ENCODE measurements around the gene JAK2. TPM values are rescaled to one million over a fixed set of nuclear protein-coding genes. Genes with fewer than 3 reads are reported as not detected.
A peak's percentile ranks its signal among the peaks of the same experiment; 100 is the strongest.

The JAK2 gene
- total and polyA plus RNA-seq, 10 of the 15 experiments (the other 5 are each of a cell fraction or from before 2014, with no cell fraction given): 4.1 to 22.9 (median 13.7) TPM

DNA sequence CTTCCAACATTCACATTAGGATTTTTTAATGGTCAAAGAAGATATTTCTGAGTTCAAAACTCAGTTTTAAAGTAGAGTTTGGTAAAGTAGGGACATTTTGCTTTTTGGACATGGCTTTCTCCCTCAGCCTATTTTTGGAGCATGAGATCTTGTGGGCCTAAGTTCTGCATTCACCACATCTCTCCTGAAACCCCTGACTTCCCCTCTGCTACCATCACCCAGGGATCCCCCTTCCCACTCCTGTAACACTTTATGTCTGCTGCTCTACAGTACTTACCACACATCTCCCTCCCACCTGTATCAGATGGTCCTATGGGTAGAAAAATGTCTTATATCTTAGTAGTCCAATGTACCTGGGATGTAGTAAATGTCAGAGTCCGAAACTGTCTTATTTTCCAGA, 48.2 kb upstream of the JAK2 start (continued):
- TF ChIP-seq HCFC1 (IDR thresholded peaks at IDR 0.05; ENCODE audit: low read length) (no peak), ZNF384 (IDR thresholded peaks at IDR 0.05; ENCODE audit: borderline replicate concordance, low read depth, low read length) (no peak), NFIC (IDR thresholded peaks at IDR 0.05; ENCODE audit: low read depth, low read length) (peak; percentile 63; the same call in 1 of the 2 replicates), YY1 (IDR thresholded peaks at IDR 0.05; ENCODE audit: low read depth, low read length) (peak; percentile 53), BCL3 (IDR thresholded peaks at IDR 0.05; ENCODE audit: borderline replicate concordance, insufficient read depth, low read depth, low read length, poor library complexity, severe bottlenecking) (peak; percentile 55), RUNX3 (IDR thresholded peaks at IDR 0.05; ENCODE audit: low read length) (peak; percentile 90), KDM1A (IDR thresholded peaks at IDR 0.05; ENCODE audit: borderline replicate concordance) (no peak), FOXM1 (IDR thresholded peaks at IDR 0.05; ENCODE audit: low read depth, low read length) (peak; percentile 59; the same call in 1 of the 2 replicates), BHLHE40 (IDR thresholded peaks at IDR 0.05; ENCODE audit: borderline replicate concordance in 1 of 2, low read depth in 2 of 2, low read length in 1 of 2) (peak; percentile 28 to 54; a peak in 2 of 4 replicates)

DNA sequence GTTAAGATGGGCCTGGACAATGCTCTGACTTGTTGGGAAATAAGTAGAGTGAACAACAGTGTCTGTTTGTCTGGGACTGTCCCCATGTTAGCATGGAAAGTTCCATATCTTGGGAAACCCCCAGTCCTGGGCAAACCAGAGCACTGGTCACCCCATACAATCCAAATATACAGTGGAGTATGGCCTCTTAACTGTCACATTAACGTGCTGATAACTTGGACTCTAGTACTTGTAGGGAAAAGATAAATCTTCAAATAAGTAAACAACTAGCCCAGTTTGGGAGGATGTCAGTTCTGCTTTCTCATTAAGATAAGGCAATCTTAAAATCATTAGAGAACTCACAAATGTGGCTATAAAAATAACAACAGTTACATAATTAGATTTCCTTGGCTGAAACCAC, 47.6 kb upstream of the JAK2 start:
- 0% methylated on average over 1 of the region's 1 CpG for WGBS (ENCODE audit: insufficient coverage, insufficient replicate concordance, low lambda C conversion rate, missing lambda C conversion rate)
- ChIA-PET POLR2A (interaction anchor here (1.2 to 2.4 kb wide), 3 partner anchors 9 to 46 kb away, joined by 5 to 10 read pairs (median 6); no protein-coding TSS in a partner anchor), RAD21 (ENCODE audit: unreplicated experiment) (interaction anchor here (0.6 to 6.3 kb wide), 7 partner anchors 10 to 49 kb away, joined by 3 to 43 read pairs (median 5); partner anchors contain the start of gene JAK2), SMC1A (ENCODE audit: uncharacterized antibody, unreplicated experiment) (interaction anchor here (0.8 to 6.9 kb wide), 17 partner anchors 9 to 174 kb away, joined by 3 to 66 read pairs (median 4); partner anchors contain the start of gene JAK2), CTCF (interaction anchor here (1.2 to 3.3 kb wide), 8 partner anchors 13 to 652 kb away, joined by 3 to 22 read pairs (median 6); no protein-coding TSS in a partner anchor)
- TF ChIP-seq IKZF1 (conservative IDR thresholded peaks at IDR 0.05) (peak; percentile 21; the same call in 1 of the 2 replicates), CBX5 (IDR thresholded peaks at IDR 0.05; ENCODE audit: low read depth) (no peak)
- TF ChIP-seq, protein P1, sequence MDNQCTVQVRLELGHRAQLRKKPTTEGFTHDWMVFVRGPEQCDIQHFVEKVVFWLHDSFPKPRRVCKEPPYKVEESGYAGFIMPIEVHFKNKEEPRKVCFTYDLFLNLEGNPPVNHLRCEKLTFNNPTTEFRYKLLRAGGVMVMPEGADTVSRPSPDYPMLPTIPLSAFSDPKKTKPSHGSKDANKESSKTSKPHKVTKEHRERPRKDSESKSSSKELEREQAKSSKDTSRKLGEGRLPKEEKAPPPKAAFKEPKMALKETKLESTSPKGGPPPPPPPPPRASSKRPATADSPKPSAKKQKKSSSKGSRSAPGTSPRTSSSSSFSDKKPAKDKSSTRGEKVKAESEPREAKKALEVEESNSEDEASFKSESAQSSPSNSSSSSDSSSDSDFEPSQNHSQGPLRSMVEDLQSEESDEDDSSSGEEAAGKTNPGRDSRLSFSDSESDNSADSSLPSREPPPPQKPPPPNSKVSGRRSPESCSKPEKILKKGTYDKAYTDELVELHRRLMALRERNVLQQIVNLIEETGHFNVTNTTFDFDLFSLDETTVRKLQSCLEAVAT (IDR thresholded peaks at IDR 0.05): no peak
- Histone ChIP-seq H3K4me2 (ENCODE audit: control insufficient read depth, insufficient read depth) (peak overlapping the region; percentile 46), H3K4me3 (no peak overlapping the region), H3K27me3 (replicated peaks in 1 of 2; ENCODE audit: control insufficient read depth in 2 of 2, insufficient read depth in 2 of 2, low read length in 1 of 2) (no peaks in the 10 kb centered on the region), H4K20me1 (ENCODE audit: control insufficient read depth, insufficient read depth) (no peaks in the 10 kb centered on the region), H3K9me3 (replicated peaks; ENCODE audit: control insufficient read depth, insufficient read depth, low read length) (no peaks in the 10 kb centered on the region; the same call in 2 of the 3 replicates), H3K27ac (ENCODE audit: control insufficient read depth, insufficient read depth) (peak overlapping the region; percentile 83), H3K9ac (ENCODE audit: control insufficient read depth, insufficient read depth, low read length) (no peak overlapping the region), H3K4me1 (ENCODE audit: control insufficient read depth, insufficient read depth, low read length) (peaks cover 40% of the 10 kb centered on the region), H3K36me3 (ENCODE audit: control insufficient read depth in 2 of 2, insufficient read depth in 2 of 2, low read length in 1 of 2) (no peaks in the 10 kb centered on the region), H2AFZ (ENCODE audit: control insufficient read depth, low read depth, low read length) (peak overlapping the region; percentile 20; the same call in 1 of the 2 replicates), H3K79me2 (ENCODE audit: control insufficient read depth, insufficient read depth, low read length) (no peaks in the 10 kb centered on the region)
- intact Hi-C loops (cut with micrococcal nuclease; ENCODE audit: unreplicated experiment): loop anchor here (5.0 kb wide), 3 partner anchors 120 to 655 kb away; partner anchors contain the start of gene PLGRKT
- in situ Hi-C loops (cut with MboI): no loop called here
- BruUV-seq (replicated peaks): no TSS peak
- DNase-seq (ENCODE audit: low read depth, low spot score) (no peak), FAIRE-seq (peak; percentile 18), ATAC-seq (peak; percentile 38)
